Breast epithelium (tissue), 3 donors: ENCODE data around the gene SLC43A1.

ENCODE experiments used
- POLR2A ChIP-seq: fragments of 450-650 bp; IDR thresholded peaks from one replicate; pipeline ENCODE4 v1.6.1; 2016; ENCODE audit warnings: antibody characterized with exemption, mild to moderate bottlenecking, moderate library complexity
- POLR2AphosphoS5 ChIP-seq, 3 donors: sonication (generic); formaldehyde crosslinking; IDR thresholded peaks; one replicate each; pipeline ENCODE4 v1.6.1; 2017; ENCODE audit warnings: antibody characterized with exemption in 3 of 3
- TF ChIP-seq, protein P1 (sequence below), 3 donors: fragments of 450-650 bp; IDR thresholded peaks; one replicate each; pipeline ENCODE4 v1.5.1; 2016 to 2017; ENCODE audit warnings: antibody characterized with exemption in 3 of 3, mild to moderate bottlenecking in 3 of 3, moderate library complexity in 3 of 3

DNA sequence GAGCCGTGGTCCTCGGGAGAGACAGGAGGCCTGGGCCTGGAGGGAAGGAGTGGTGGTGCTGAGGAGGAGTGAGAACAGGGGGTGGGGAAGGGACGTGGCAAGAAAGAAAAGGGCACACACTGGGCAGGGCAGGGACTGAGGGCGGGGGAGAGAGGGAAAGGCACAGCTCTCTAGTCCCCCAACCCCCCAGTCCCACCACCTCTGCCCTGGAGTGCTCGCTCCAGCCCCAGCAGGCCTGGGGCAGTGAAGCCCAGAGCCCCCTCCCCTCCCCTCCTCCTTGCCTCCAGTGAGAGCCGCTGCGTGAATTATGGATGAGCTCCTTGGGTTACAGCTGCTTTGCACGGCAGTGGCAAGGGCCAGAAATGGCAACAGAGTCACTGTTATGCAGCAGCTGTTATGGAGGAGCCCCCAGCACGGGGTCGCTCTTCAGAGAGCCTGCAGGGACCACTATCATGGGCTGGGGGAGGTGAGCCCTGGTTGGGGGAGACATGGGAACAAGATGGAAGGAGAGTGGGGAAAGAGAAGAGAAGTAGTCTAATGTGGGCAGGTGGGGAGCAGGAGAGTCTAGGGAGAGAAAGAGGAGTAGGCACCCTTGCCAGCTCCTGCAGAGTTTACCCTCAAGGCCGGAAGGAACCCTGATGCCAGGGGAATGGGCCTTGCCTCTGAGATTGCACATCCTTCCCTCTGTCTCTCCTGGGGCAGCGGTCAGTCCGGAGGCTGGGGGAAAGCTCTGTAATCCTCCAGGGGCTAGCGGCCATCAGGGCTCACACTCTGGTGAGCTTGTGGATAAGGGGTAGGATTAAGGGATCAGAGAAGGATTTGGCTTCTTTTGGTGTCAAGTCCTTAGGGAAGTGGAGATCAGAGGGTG lies 51.6 kb downstream of the SLC43A1 start:
- TF ChIP-seq, protein P1, sequence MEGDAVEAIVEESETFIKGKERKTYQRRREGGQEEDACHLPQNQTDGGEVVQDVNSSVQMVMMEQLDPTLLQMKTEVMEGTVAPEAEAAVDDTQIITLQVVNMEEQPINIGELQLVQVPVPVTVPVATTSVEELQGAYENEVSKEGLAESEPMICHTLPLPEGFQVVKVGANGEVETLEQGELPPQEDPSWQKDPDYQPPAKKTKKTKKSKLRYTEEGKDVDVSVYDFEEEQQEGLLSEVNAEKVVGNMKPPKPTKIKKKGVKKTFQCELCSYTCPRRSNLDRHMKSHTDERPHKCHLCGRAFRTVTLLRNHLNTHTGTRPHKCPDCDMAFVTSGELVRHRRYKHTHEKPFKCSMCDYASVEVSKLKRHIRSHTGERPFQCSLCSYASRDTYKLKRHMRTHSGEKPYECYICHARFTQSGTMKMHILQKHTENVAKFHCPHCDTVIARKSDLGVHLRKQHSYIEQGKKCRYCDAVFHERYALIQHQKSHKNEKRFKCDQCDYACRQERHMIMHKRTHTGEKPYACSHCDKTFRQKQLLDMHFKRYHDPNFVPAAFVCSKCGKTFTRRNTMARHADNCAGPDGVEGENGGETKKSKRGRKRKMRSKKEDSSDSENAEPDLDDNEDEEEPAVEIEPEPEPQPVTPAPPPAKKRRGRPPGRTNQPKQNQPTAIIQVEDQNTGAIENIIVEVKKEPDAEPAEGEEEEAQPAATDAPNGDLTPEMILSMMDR (IDR thresholded peaks at IDR 0.05) = no peak
- TF ChIP-seq POLR2AphosphoS5 (IDR thresholded peaks at IDR 0.05) (no peak), POLR2A (no peak)
